Erythroblast (primary cell): ENCODE results near the gene POLR1G.
"Not testable (repeated sequence)": the region's sequence is repeated elsewhere in the genome, so short reads cannot be mapped to it uniquely, and the experiment has no call there.

ENCODE experiments used
- DNase-seq, 2 experiments: peaks; one replicate each; lab custom pipeline; 2025; lab: John Stamatoyannopoulos, UW
- GATA1 ChIP-seq: IDR thresholded peaks from 2 replicates; pipeline ENCODE4 v1.6.1; 2011; ENCODE audit warnings: low read depth, mild to moderate bottlenecking, control low read depth, low read length, moderate library complexity
- POLR2A ChIP-seq: IDR thresholded peaks from 2 replicates; pipeline ENCODE4 v1.6.1; 2011; ENCODE audit warnings: mild to moderate bottlenecking, low read length

The POLR1G gene

DNA sequence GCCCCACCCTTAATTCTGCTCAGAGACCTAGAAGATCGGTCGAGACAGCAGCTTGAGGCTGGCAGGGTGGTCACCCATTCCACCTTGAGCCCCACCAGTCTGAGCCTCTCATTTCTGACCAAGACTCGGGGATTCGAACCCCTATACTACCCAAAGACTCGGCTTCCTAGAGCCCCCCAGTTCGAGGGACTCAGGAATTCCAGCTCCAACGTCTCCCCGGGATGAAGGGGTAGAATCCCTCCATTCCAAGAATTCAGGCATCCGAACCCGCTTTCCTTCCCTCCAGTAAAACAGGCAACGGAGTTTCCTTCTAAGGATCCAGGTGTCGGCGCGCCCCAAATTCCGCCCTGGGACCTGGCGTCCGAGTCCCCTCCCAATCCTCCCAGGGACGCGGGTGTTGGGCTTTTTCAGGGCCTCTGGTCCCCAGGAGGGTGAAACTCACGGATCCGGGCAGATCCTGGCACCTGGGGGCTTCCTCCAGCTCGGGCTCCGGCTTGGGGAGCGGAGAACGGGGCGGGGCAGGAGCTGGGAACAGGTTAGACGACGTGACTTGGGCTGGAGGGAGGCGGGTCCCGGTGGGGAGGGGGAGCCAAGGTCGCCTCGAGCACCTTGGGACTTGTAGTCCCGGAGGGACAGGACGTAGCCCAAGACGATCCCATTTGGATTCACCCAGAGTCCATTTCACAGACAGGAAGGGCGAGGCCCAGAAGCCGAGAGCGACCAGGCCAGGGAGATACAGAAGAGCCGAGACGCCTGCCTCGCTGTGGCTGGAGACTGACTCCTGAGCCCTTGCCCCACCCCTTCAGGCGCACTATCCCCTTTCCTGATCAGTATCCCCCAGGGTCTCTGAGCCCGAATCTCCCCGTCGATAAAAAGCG is 1.6 kb upstream of the POLR1G start, which contains the start of gene PPP1R13L:
Gene PPP1R13L, minus strand, starts transcription at position 513 of the 878 bp plus-strand sequence. CDS start 6,751 bp downstream, outside the sequence.
- TF ChIP-seq POLR2A (no peak), GATA1 (no peak)
- DNase-seq: no peak

DNA sequence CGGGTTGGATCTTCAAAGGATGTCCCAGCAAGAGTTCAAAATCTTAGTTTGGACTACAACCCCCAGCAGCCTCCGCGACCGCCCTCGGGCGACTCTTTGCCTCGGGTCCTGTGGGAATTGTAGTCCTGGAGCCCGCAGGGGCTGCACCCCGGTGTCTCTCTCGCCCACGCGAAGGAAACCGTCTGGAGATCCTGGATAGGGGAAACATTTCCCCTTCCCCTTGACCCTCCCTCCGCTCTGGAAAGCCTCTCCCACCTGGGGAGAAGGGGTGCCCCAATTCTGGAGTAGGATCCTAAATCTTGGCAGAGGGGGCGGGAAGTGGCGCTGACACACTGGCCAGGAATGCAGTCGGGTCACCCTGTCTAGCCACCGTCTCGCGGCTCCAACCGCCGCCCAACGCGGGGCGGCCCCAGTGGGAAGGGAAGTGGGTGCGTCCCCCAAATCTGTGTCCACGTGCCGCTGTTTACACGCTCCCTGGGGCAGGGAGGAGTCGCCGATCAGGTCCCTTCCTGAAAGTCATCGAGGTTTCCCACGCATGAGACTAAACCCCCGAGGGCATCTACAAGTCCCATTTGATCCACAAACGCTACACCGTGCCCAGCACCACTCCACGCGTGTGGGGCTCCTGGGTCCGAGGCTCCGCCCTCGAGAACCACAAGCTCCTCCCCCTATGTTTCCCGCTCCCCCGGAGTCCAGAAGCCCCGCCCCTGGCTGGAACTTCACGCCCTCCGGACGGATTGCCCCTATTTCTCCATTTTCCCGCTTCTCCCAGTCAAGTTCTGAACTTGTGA is 814 bp upstream of the POLR1G start:
- TF ChIP-seq POLR2A: peak; percentile 16
- TF ChIP-seq GATA1: no peak
- peak; percentile 88 to 90 for DNase-seq

DNA sequence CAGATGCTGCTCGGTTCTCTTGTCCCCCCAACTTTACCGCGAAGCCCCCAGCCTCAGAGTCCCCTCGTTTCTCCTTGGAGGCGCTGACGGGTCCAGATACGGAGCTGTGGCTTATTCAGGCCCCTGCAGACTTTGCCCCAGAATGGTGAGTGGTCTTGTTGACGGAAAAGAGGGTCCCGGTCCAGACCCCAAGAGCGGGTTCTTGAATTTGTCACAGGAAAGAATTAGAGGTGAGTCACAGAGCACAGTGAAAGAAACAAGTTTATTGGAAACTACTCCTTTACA is 589 bp downstream of the POLR1G start:
- no peak for DNase-seq
- TF ChIP-seq GATA1 (no peak), POLR2A (no peak)

DNA sequence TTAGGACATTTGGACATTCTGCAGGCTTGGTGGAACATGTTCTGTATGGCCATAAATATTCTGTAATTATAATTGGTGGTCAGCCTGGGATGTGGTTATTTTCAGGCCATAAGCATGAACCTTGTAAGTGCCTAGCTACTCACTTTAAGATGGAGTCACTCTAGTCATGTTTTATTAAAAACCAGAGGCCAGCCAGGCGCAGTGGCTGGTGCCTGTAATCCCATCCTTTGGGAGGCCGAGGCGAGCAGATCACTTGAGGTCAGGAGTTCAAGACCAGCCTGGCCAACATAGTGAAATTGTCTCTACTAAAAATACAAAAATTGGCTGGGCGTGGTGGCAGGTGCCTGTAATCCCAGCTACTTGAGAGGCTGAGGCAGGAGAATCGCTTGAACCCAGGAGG is 1.1 kb downstream of the POLR1G start:
- not testable (repeated sequence) for DNase-seq

DNA sequence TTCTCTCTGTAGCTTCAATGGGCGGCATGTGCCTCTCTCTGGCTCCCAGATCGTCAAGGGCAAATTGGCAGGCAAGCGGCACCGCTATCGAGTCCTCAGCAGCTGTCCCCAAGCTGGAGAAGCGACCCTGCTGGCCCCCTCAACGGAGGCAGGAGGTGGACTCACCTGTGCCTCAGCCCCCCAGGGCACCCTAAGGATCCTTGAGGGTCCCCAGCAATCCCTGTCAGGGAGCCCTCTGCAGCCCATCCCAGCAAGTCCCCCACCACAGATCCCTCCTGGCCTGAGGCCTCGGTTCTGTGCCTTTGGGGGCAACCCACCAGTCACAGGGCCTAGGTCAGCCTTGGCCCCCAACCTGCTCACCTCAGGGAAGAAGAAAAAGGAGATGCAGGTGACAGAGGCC is 1.7 kb downstream of the POLR1G start:
- TF ChIP-seq GATA1 (no peak), POLR2A (no peak)
- DNase-seq: no peak

DNA sequence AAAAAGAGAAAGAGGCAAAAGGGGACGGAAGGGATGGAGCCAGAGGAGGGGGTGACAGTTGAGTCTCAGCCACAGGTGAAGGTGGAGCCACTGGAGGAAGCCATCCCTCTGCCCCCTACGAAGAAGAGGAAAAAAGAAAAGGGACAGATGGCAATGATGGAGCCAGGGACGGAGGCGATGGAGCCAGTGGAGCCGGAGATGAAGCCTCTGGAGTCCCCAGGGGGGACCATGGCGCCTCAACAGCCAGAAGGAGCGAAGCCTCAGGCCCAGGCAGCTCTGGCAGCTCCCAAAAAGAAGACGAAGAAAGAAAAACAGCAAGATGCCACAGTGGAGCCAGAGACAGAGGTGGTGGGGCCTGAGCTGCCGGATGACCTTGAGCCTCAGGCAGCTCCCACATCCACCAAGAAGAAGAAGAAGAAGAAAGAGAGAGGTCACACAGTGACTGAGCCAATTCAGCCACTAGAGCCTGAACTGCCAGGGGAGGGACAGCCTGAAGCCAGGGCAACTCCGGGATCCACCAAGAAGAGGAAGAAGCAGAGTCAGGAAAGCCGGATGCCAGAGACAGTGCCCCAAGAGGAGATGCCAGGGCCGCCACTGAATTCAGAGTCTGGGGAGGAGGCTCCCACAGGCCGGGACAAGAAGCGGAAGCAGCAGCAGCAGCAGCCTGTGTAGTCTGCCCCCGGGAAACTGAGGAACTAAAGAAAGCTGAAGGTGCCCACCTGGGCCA is 2.5 kb downstream of the POLR1G start:
- TF ChIP-seq POLR2A (no peak), GATA1 (no peak)
- no peak for DNase-seq

DNA sequence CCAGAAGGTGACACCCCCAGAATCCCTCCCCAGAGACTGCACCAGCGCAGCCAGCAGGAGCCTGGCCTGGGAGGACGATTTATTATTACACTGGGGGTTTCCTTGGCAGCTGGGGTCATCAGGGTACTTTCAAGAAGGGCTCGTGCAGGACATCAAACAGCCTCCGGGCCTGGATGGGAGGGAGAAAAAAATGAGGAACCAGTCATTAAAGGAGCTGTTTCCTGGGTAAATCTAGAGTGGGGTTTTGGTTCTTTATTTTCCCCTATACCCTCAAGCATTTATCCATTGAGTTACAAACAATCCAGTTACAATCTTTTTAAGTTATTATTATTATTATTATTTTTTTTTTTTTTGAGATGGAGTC is 3.1 kb downstream of the POLR1G start:
- no peak for TF ChIP-seq POLR2A
- no peak for TF ChIP-seq GATA1
- DNase-seq: no peak

DNA sequence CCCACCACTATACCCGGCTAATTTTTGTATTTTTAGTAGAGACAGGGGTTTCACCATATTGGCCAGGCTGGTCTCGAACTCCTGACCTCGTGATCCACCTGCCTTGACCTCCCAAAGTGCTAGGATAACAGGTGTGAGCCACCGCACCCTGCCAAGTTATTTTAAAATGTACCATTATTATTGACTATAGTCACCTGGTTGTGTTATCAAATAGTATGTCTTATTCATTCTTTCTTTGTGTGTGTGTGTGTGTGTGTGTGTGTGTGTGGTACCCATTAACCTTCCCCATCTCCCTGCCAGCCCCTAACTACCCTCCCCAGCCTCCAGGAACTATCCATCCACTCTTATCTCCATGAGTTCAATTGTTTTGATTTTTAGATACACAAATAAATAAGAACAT is 3.9 kb downstream of the POLR1G start:
- not testable (repeated sequence) for DNase-seq

DNA sequence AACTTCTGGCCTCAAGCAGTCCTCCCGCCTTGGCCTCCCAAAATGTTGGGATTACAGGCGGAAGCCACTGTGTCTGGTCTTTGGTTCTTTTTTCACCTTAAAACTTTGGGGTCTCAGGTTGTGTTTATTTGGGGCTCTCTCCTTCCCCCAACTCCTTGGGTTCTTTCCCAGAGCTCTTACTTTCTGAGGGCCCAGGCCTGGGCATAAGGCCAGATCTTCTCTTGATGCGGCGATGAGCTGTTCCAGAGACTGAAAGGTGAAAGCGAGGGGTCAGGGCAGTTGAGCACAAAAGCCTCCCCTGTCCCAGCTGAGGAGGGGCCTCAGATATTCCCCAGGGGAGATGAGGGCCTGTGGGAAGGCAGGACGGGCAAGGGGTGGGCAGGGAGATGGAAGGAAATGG is 7.1 kb downstream of the POLR1G start:
- TF ChIP-seq POLR2A (no peak), GATA1 (no peak)
- DNase-seq: no peak

DNA sequence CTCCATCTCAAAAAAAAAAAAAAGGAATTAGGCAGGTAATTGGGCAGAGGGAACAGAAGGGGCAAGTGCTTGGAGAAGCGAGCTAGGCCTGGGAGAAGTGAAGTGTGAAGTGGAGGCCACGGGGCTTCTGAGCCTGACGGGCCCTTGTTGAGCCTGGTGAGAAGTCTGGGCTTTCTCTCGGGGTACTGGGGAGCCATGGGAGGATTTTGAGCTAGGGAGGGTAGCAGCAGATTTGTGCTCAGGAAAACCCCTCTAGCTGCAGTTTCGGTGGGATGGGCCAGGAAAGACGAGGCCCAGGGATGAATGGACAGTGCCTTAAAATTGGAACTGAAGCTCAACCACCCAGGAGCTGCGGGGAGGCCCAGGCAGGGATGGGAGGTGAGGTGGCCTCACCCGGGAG is 8.0 kb downstream of the POLR1G start:
- TF ChIP-seq POLR2A: no peak
- TF ChIP-seq GATA1: no peak
- no peak for DNase-seq

DNA sequence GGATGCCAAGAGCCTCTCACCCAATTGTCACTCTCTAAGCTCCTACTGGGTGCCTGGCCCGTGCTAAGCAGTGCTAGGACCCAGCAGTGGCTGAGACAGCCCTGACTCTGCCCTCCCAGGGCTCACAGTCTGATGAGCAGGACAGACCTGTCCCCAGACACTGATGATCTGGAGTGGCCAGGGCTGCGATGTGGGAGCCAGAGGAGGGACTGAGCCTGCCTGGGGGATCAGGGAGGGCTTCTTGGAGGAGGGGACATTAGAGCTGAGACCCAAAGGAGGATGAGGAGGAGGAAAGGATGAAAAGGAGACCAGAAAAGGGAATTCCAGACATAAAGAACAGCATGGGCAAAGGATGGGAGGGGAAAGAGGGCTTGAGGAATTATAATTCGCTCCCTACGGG is 10.7 kb downstream of the POLR1G start:
- no peak for DNase-seq
- TF ChIP-seq POLR2A (no peak), GATA1 (no peak)

DNA sequence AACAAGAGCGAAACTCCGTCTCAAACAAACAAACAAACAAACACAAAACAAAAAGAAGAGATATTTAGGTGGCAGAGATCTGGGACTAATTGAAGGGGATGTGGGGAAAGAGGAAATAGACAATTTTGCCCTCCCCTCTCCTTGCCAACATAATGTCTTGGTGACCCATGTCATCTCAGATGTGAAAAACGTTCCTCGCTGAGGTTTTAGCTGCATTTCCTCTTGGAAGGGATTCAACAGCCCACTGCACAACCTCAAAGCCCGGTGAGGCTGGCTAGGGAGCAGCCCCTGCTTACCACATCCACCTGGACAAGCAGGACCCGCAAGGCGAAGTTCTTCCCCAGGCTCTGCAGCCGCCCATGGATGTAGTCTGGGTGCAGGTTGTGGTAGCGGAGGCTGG is 12.4 kb downstream of the POLR1G start:
- no peak for DNase-seq
- TF ChIP-seq GATA1 (no peak), POLR2A (no peak)

DNA sequence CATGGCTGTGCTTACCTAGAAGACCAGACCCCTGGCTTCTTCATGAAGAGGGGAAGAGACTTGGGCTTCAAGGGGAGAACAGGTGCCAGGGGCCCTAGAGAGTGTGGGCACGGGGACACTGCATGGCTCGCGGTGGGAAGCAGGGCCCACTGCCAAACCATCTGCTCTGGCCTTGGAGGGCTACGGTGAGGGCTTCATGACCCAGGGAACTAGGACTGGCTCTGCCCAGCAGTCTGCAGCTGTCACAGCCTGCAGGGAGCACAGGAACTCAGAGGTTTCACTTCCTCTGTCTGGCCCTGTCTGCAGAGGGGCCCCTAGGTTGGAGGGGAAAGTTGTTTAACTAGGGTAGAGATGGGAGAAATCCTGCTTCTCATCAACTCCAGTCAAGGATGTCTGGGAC is 13.0 kb downstream of the POLR1G start:
- DNase-seq: no peak
- no peak for TF ChIP-seq GATA1
- TF ChIP-seq POLR2A: no peak

DNA sequence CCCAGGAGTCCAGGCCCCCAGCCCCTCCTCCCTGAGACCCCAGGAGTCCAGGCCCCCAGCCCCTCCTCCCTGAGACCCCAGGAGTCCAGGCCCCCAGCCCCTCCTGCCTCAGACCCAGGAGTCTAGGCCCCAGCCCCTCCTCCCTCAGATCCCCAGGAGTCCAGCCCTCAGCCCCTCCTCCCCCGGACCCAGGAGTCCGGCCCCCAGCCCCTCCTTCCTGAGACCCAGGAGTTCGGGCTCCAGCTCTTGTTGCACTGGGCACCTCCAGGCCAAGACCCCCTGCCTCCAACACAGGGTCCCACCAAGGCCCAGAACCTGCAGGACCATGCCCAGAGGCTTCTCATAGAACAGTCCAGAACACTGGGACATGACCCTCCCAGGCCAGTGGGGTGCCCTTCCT is 13.5 kb downstream of the POLR1G start:
- TF ChIP-seq GATA1: no peak
- no peak for TF ChIP-seq POLR2A
- no peak for DNase-seq
